C4-2B (cell line): ENCODE measurements around the gene NEK3.

Source experiments
- ZFX ChIP-seq: fragments of 450-650 bp; IDR thresholded peaks from 2 replicates; pipeline ENCODE4 v1.6.1; 2017
- TF ChIP-seq, protein P1 (sequence below): fragments of 450-650 bp; conservative IDR thresholded peaks from 2 replicates; pipeline ENCODE4 v1.5.1; 2017; ENCODE audit warnings: mild to moderate bottlenecking

DNA sequence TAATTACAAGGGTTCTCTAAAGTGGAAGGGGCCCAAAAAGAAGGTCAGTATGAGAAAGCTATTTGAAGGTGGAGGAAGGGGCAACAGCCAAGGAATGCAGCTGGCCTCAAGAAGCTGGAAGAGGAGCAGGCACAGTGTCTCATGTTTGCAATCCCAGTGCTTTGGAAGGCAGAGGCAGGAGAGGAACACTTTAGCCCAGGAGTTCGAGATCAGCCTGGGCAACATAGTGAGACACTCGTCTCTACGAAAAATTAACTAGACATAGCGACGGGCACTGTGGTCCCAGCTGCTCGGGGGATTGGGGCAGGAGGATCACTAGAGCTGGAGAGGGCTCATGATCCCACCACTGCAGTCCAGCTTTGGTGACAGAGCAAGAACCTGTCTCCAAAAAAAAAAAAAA is 656 bp upstream of the NEK3 start:
- TF ChIP-seq, protein P1, sequence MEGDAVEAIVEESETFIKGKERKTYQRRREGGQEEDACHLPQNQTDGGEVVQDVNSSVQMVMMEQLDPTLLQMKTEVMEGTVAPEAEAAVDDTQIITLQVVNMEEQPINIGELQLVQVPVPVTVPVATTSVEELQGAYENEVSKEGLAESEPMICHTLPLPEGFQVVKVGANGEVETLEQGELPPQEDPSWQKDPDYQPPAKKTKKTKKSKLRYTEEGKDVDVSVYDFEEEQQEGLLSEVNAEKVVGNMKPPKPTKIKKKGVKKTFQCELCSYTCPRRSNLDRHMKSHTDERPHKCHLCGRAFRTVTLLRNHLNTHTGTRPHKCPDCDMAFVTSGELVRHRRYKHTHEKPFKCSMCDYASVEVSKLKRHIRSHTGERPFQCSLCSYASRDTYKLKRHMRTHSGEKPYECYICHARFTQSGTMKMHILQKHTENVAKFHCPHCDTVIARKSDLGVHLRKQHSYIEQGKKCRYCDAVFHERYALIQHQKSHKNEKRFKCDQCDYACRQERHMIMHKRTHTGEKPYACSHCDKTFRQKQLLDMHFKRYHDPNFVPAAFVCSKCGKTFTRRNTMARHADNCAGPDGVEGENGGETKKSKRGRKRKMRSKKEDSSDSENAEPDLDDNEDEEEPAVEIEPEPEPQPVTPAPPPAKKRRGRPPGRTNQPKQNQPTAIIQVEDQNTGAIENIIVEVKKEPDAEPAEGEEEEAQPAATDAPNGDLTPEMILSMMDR, result no peak
- no peak for TF ChIP-seq ZFX
